CD14-positive monocyte (primary cell): ENCODE data around the gene SLC36A3. TPM values are rescaled to one million over a fixed set of nuclear protein-coding genes. Genes with fewer than 3 reads are reported as not detected.
"Not testable (repeated sequence)": the region's sequence is repeated elsewhere in the genome, so short reads cannot be mapped to it uniquely, and the experiment has no call there.

Experiments used
- DNase-seq, 3 donors: peaks; one replicate each; pipeline ENCODE4 v3.0.0-alpha.2; 2011 to 2022
- H2AFZ ChIP-seq: 2 replicates; pipeline ENCODE4 v1.6.0; 2012; ENCODE audit warnings: mild to moderate bottlenecking, low read depth, low read length, inconsistent platforms; ENCODE audit not compliant: insufficient read depth, poor library complexity, severe bottlenecking
- H3K27ac ChIP-seq, 2 donors: 1 replicate in 1 of 2; 2 replicates in 1 of 2; pipeline ENCODE4 v1.5.1; 2012 to 2013; ENCODE audit warnings: low read length in 2 of 2, control low read depth in 1 of 2, inconsistent platforms in 1 of 2, low read depth in 1 of 2, mild to moderate bottlenecking in 1 of 2
- H3K27me3 ChIP-seq, 2 donors: one replicate each; pipeline versions ENCODE4 v1.6.0 to v1.6.1; 2011 to 2013; ENCODE audit warnings: low read length in 2 of 2; ENCODE audit not compliant: control insufficient read depth in 2 of 2, insufficient read depth in 2 of 2
- H3K36me3 ChIP-seq, 2 donors: replicated peaks in 1 of 2; 1 replicate in 1 of 2; 2 replicates in 1 of 2; pipeline versions ENCODE4 v1.5.1 to v1.6.1; 2012 to 2013; ENCODE audit warnings: low read length in 2 of 2, control low read depth in 1 of 2, inconsistent platforms in 1 of 2, mild to moderate bottlenecking in 1 of 2; ENCODE audit not compliant: insufficient read depth in 2 of 2, control insufficient read depth in 1 of 2
- H3K4me1 ChIP-seq, 2 donors: 1 replicate in 1 of 2; 2 replicates in 1 of 2; pipeline versions ENCODE4 v1.5.1 to v1.6.1; 2012 to 2013; ENCODE audit warnings: low read length in 2 of 2, control low read depth in 1 of 2, inconsistent platforms in 1 of 2, mild to moderate bottlenecking in 1 of 2, moderate library complexity in 1 of 2; ENCODE audit not compliant: insufficient read depth in 2 of 2, control insufficient read depth in 1 of 2
- H3K4me2 ChIP-seq: replicated peaks from 2 replicates; pipeline ENCODE3; 2012; ENCODE audit warnings: low read length, moderate library complexity, mild to moderate bottlenecking; ENCODE audit not compliant: poor library complexity, severe bottlenecking; ENCODE audit errors: extremely low read depth
- H3K4me3 ChIP-seq, 3 experiments: fragments of 200-600 bp in 1 of 3; sonication (generic) in 1 of 3; replicated peaks in 1 of 3; 1 replicate in 2 of 3; 2 replicates in 1 of 3; pipeline ENCODE4 v1.5.1; 2011 to 2013; ENCODE audit warnings: low read length in 3 of 3, mild to moderate bottlenecking in 3 of 3, control low read depth in 2 of 3, low read depth in 2 of 3, inconsistent platforms in 1 of 3, moderate library complexity in 1 of 3
- H3K79me2 ChIP-seq: 2 replicates; pipeline ENCODE4 v1.6.0; 2012; ENCODE audit warnings: mild to moderate bottlenecking, control low read depth, inconsistent platforms, low read length, moderate library complexity; ENCODE audit not compliant: insufficient read depth
- H3K9ac ChIP-seq: 2 replicates; pipeline ENCODE4 v1.6.0; 2017; ENCODE audit warnings: low read length, mild to moderate bottlenecking; ENCODE audit not compliant: insufficient read depth, poor library complexity, severe bottlenecking
- H3K9me3 ChIP-seq, 2 donors: replicated peaks in 1 of 2; 1 replicate in 1 of 2; 2 replicates in 1 of 2; pipeline versions ENCODE4 v1.5.1 to v1.6.1; 2012 to 2013; ENCODE audit warnings: low read length in 2 of 2, control low read depth in 1 of 2; ENCODE audit not compliant: control insufficient read depth in 1 of 2, insufficient read depth in 1 of 2
- H4K20me1 ChIP-seq: 2 replicates; pipeline ENCODE4 v1.6.0; 2012; ENCODE audit warnings: mild to moderate bottlenecking, low read length, control low read depth, moderate library complexity; ENCODE audit not compliant: insufficient read depth
- H3K27ac Mint-ChIP-seq, 7 donors: one replicate each; pipeline ENCODE4 v1.8.0; 2020; ENCODE audit warnings: mild to moderate bottlenecking in 7 of 7, mixed read lengths in 7 of 7, moderate library complexity in 6 of 7, inconsistent platforms in 2 of 7
- H3K27me3 Mint-ChIP-seq, 3 donors: one replicate each; pipeline ENCODE4 v1.8.0; 2021 to 2022; ENCODE audit warnings: low read depth in 3 of 3, mild to moderate bottlenecking in 3 of 3, mixed read lengths in 3 of 3, moderate library complexity in 3 of 3, inconsistent platforms in 1 of 3
- H3K36me3 Mint-ChIP-seq, 2 donors: one replicate each; pipeline ENCODE4 v1.8.0; 2020; ENCODE audit warnings: mixed read lengths in 2 of 2, inconsistent platforms in 1 of 2, mild to moderate bottlenecking in 1 of 2
- H3K4me1 Mint-ChIP-seq: one replicate; pipeline ENCODE4 v1.8.0; 2020; ENCODE audit warnings: mild to moderate bottlenecking, mixed read lengths
- H3K4me3 Mint-ChIP-seq, 2 donors: one replicate each; pipeline ENCODE4 v1.8.0; 2020; ENCODE audit warnings: mild to moderate bottlenecking in 2 of 2, mixed read lengths in 2 of 2, moderate library complexity in 1 of 2
- H3K9me3 Mint-ChIP-seq, 7 donors: one replicate each; pipeline ENCODE4 v1.8.0; 2020 to 2022; ENCODE audit warnings: mixed read lengths in 7 of 7, mild to moderate bottlenecking in 6 of 7, moderate library complexity in 6 of 7, inconsistent platforms in 2 of 7
- CTCF ChIP-seq: fragments of 200-600 bp; IDR thresholded peaks from one replicate; pipeline ENCODE4 v1.8.0; 2022; ENCODE audit warnings: antibody characterized with exemption, mild to moderate bottlenecking
- whole genome bisulfite sequencing: methylation state at CpG from one replicate; pipeline ENCODE4 v1.1.5; 2013; ENCODE audit warnings: missing lambda C conversion rate; ENCODE audit not compliant: insufficient coverage; 5-methylcytosine and 5-hydroxymethylcytosine counted together
- intact Hi-C, 2 donors: fragments of 100-400 bp; cut with micrococcal nuclease; formaldehyde crosslinking; loops; one replicate each; pipeline versions ENCODE4 v1.15.0 to v1.15.1; 2023
- polyA plus RNA-seq, 3 donors: library from polyadenylated mRNA; depleted of rRNA in 1 of 3; unstranded in 2 of 3; stranded (reverse) in 1 of 3; fragments of 300-500 nt in 2 of 3; fragments of >200 nt in 1 of 3; fragmentation: Illumina TruSeq in 2 of 3; gene quantifications; 1 replicate in 2 of 3; 2 replicates in 1 of 3; pipeline ENCODE4 v1.2.3, GENCODE V29; 2012 to 2021

The SLC36A3 gene
- polyA plus RNA-seq, 3 donors: not detected

GRCh38 chr5:151309266-151309665, 5.7 kb upstream of the SLC36A3 start:
- H4K20me1 ChIP-seq, H3K27ac ChIP-seq, H3K79me2 ChIP-seq, H3K4me3 Mint-ChIP-seq, H3K4me2 ChIP-seq, H3K4me3 ChIP-seq, H3K4me1 Mint-ChIP-seq, H3K9ac ChIP-seq, H3K4me1 ChIP-seq, intact Hi-C loops, H3K27me3 ChIP-seq, DNase-seq, H2AFZ ChIP-seq, H3K36me3 Mint-ChIP-seq, H3K27ac Mint-ChIP-seq, H3K36me3 ChIP-seq: not testable (repeated sequence)
- H3K9me3 Mint-ChIP-seq: peaks cover 5 to 19% (median 11%) of the 10 kb centered on the region in 7 donors
- H3K9me3 ChIP-seq: peaks cover 7 to 10% of the 10 kb centered on the region in 2 donors
- 99% methylated on average over 23 of the region's 27 CpGs for WGBS
- peaks cover 10 to 26% (median 13%) of the 10 kb centered on the region in 3 donors for H3K27me3 Mint-ChIP-seq

- H3K4me2 ChIP-seq: no peak overlapping the region
- H3K27ac ChIP-seq: no peak overlapping the region
- WGBS: 70% methylated on average over 4 of the region's 6 CpGs
- H3K27me3 Mint-ChIP-seq: peaks cover 5 to 19% (median 10%) of the 10 kb centered on the region in 3 donors
- no peak overlapping the region for H3K4me3 ChIP-seq
- no peaks in the 10 kb centered on the region for H3K9me3 Mint-ChIP-seq
- peaks cover 24% of the 10 kb centered on the region for H3K4me1 Mint-ChIP-seq
- peak; percentile 62 for TF ChIP-seq CTCF
- H3K36me3 ChIP-seq: no peaks in the 10 kb centered on the region
- no peak overlapping the region for H3K4me3 Mint-ChIP-seq
- H2AFZ ChIP-seq: no peak overlapping the region
- no peak overlapping the region for H3K9ac ChIP-seq
- peak overlapping the region in 2 of 7 donors; percentile 3 to 33 for H3K27ac Mint-ChIP-seq
- peak; percentile 28 to 63 (median 32) for DNase-seq
- H4K20me1 ChIP-seq: no peaks in the 10 kb centered on the region
- peaks cover 17 to 21% of the 10 kb centered on the region in 2 donors for H3K4me1 ChIP-seq
- intact Hi-C loops: no loop called here
- H3K9me3 ChIP-seq: no peaks in the 10 kb centered on the region
- no peaks in the 10 kb centered on the region for H3K27me3 ChIP-seq
- H3K36me3 Mint-ChIP-seq: no peaks in the 10 kb centered on the region
- H3K79me2 ChIP-seq: no peaks in the 10 kb centered on the region
Measured at GRCh38 chr5:151298063-151298855, 5.3 kb downstream of the SLC36A3 start.
